Fibroblast of lung (primary cell): ENCODE data around the gene CHAD. TPM values are rescaled to one million over a fixed set of nuclear protein-coding genes. Genes with fewer than 3 reads are reported as not detected.

Experiments used
- DNase-seq, 2 donors: peaks; one replicate each; pipeline versions ENCODE4 v3.0.0 to v3.0.0-alpha.2; 2010; ENCODE audit warnings: low read depth in 2 of 2
- H2AFZ ChIP-seq: 2 replicates; pipeline ENCODE4 v1.5.1; 2012; ENCODE audit warnings: low read length, control low read depth, inconsistent platforms
- H3K27ac ChIP-seq: 2 replicates; pipeline ENCODE4 v1.5.1; 2011; ENCODE audit warnings: low read length, control low read depth; ENCODE audit not compliant: insufficient read depth
- H3K27me3 ChIP-seq: 2 replicates; pipeline ENCODE4 v1.5.1; 2011; ENCODE audit warnings: mild to moderate bottlenecking, low read length; ENCODE audit not compliant: control insufficient read depth, insufficient read depth
- H3K36me3 ChIP-seq: 2 replicates; pipeline ENCODE4 v1.5.1; 2011; ENCODE audit warnings: low read length; ENCODE audit not compliant: control insufficient read depth, insufficient read depth
- H3K4me1 ChIP-seq: 2 replicates; pipeline ENCODE4 v1.5.1; 2011; ENCODE audit warnings: low read length; ENCODE audit not compliant: control insufficient read depth, insufficient read depth; ENCODE audit errors: extremely low read depth
- H3K4me2 ChIP-seq: 2 replicates; pipeline ENCODE4 v1.5.1; 2011; ENCODE audit warnings: low read length, control low read depth; ENCODE audit not compliant: insufficient read depth; ENCODE audit errors: extremely low read depth
- H3K4me3 ChIP-seq, 4 experiments: fragments of 200-600 bp in 1 of 4; sonication (generic) in 1 of 4; replicated peaks in 1 of 4; 2 replicates each; pipeline ENCODE4 v1.5.1; 2011 to 2016; ENCODE audit warnings: low read length in 4 of 4, low read depth in 3 of 4, mild to moderate bottlenecking in 3 of 4, control low read depth in 2 of 4, inconsistent platforms in 1 of 4, mixed read lengths in 1 of 4; ENCODE audit not compliant: insufficient read depth in 1 of 4; ENCODE audit errors: control extremely low read depth in 1 of 4
- H3K79me2 ChIP-seq: 2 replicates; pipeline ENCODE4 v1.5.1; 2012; ENCODE audit warnings: mild to moderate bottlenecking, low read length, inconsistent platforms; ENCODE audit not compliant: control insufficient read depth, insufficient read depth
- H3K9ac ChIP-seq: 2 replicates; pipeline ENCODE4 v1.5.1; 2011; ENCODE audit warnings: mild to moderate bottlenecking, low read length, control low read depth; ENCODE audit not compliant: insufficient read depth
- H3K9me3 ChIP-seq: 2 replicates; pipeline ENCODE4 v1.5.1; 2012; ENCODE audit warnings: low read depth, low read length; ENCODE audit not compliant: control insufficient read depth, insufficient read depth
- H4K20me1 ChIP-seq: 2 replicates; pipeline ENCODE4 v1.5.1; 2011; ENCODE audit warnings: low read length; ENCODE audit not compliant: control insufficient read depth, insufficient read depth; ENCODE audit errors: extremely low read depth
- EZH2 ChIP-seq: IDR thresholded peaks from 2 replicates; pipeline ENCODE4 v1.5.1; 2012; ENCODE audit warnings: low read length, control low read depth, mild to moderate bottlenecking; ENCODE audit errors: missing control alignments
- polyA plus RNA-seq, 2 donors: library from polyadenylated mRNA; depleted of rRNA in 1 of 2; stranded (reverse) in 1 of 2; unstranded in 1 of 2; fragments of >200 nt; gene quantifications; 2 replicates each; pipeline ENCODE4 v1.2.1, GENCODE V29; 2011 to 2012; ENCODE audit warnings: missing spikeins in 1 of 2
- total RNA-seq: library from RNA; depleted of rRNA; stranded (reverse); fragments of >200 nt; gene quantifications from 2 replicates; pipeline ENCODE4 v1.2.1, GENCODE V29; 2014
- TF ChIP-seq, protein P1 (sequence below), 2 donors: IDR thresholded peaks in 1 of 2; conservative IDR thresholded peaks in 1 of 2; 1 replicate in 1 of 2; 2 replicates in 1 of 2; pipeline ENCODE4 v1.5.1; 2011 to 2012; ENCODE audit warnings: low read length in 2 of 2, control low read depth in 1 of 2, inconsistent platforms in 1 of 2, low read depth in 1 of 2, mild to moderate bottlenecking in 1 of 2

CHAD gene
- total and polyA plus RNA-seq, 2 donors (not counting 1 experiment from before 2014, with no cell fraction given), result not detected

DNA sequence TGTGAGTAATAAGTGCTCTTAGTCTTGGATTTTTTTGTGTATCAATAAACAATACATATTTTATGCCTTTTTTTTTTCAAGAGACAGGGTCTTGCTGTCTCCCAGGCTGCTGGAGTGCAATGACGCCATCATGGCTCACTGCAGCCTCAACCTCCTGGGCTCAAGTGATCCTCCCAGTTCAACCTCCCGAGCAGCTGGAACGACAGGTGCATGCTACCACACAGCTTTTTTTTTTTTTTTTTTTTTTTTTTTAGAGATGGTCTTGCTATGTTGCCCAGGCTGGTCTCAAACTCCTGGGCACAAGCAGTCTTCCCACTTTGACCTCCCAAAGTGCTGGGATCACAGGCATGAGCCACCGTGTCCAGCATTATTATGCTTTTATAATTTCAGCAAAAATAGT lies 29.7 kb downstream of the CHAD start:
- Histone ChIP-seq H2AFZ (no peak overlapping the region), H3K9ac (no peak overlapping the region), H3K27ac (no peak overlapping the region), H3K27me3 (no peaks in the 10 kb centered on the region), H3K4me3 (no peak overlapping the region), H3K4me1 (no peaks in the 10 kb centered on the region), H3K9me3 (no peaks in the 10 kb centered on the region), H3K36me3 (no peaks in the 10 kb centered on the region), H3K4me2 (no peak overlapping the region), H3K79me2 (no peaks in the 10 kb centered on the region), H4K20me1 (no peaks in the 10 kb centered on the region)
- DNase-seq, result no peak
- TF ChIP-seq, protein P1, sequence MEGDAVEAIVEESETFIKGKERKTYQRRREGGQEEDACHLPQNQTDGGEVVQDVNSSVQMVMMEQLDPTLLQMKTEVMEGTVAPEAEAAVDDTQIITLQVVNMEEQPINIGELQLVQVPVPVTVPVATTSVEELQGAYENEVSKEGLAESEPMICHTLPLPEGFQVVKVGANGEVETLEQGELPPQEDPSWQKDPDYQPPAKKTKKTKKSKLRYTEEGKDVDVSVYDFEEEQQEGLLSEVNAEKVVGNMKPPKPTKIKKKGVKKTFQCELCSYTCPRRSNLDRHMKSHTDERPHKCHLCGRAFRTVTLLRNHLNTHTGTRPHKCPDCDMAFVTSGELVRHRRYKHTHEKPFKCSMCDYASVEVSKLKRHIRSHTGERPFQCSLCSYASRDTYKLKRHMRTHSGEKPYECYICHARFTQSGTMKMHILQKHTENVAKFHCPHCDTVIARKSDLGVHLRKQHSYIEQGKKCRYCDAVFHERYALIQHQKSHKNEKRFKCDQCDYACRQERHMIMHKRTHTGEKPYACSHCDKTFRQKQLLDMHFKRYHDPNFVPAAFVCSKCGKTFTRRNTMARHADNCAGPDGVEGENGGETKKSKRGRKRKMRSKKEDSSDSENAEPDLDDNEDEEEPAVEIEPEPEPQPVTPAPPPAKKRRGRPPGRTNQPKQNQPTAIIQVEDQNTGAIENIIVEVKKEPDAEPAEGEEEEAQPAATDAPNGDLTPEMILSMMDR (conservative IDR thresholded peaks at IDR 0.05 in 1 of 2, IDR thresholded peaks at IDR 0.05 in 1 of 2; ENCODE audit: low read depth in 1 of 2, low read length in 2 of 2), result no peak
- no peak for TF ChIP-seq EZH2

DNA sequence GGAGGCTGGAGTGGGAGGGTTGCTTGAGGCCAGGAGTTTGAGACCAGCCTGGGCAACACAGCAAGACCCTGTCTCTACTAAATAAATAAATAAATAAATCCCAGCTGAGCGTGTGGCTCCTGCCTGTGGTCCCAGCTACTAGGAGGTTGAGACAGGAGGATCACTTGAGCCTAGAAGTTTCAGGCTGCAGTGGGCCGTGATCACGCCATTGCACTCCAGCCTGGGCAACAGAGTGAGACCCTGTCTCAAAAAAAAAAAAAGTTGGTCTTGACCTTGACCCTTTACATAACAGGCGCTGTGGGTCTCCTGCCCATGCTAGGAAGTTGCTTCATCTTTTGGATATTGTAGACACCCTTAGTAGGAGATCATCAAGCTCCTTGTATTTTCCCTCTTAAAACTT lies 31.3 kb downstream of the CHAD start:
- TF ChIP-seq, protein P1 (conservative IDR thresholded peaks at IDR 0.05 in 1 of 2, IDR thresholded peaks at IDR 0.05 in 1 of 2; ENCODE audit: low read depth in 1 of 2, low read length in 2 of 2), result no peak
- no peak for TF ChIP-seq EZH2
- Histone ChIP-seq H3K27ac (no peak overlapping the region), H3K4me1 (no peaks in the 10 kb centered on the region), H3K4me2 (no peak overlapping the region), H2AFZ (no peak overlapping the region), H3K27me3 (no peaks in the 10 kb centered on the region), H4K20me1 (no peaks in the 10 kb centered on the region), H3K9me3 (no peaks in the 10 kb centered on the region), H3K4me3 (no peak overlapping the region), H3K36me3 (no peaks in the 10 kb centered on the region), H3K79me2 (no peaks in the 10 kb centered on the region), H3K9ac (no peak overlapping the region)
- no peak for DNase-seq

DNA sequence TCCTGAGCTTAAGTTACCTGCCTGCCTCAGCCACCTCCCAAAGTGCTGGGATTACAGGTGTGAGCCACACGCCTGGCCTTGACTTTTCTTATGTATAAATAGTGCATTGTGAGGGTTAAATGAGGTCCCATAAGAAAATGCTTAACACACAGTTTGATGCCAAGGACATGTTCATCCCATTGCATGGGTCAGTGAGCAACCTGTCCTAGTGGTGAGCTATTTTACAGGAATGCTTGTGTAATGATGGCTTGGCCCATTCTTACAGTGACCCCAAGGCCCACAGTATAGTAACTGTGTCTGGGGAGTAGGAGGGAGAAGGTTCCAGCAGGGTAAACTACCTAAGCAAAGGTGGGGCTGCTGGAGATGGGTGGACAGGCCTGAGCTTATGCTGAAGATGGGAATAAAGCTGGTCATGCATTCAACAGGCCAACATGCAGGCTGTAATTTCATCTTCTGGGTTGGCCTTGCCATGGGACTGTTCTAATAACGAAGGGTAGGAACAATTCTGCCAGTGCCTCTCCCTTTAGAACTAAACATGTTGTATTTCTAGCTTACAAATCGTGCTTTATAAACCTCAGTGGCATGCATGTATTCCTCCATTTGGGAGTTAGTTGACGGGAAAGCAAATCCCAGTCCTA lies 36.4 kb downstream of the CHAD start:
- Histone ChIP-seq H3K27ac (no peak overlapping the region), H3K4me3 (no peak overlapping the region), H3K9ac (no peak overlapping the region), H3K27me3 (no peaks in the 10 kb centered on the region), H3K79me2 (no peaks in the 10 kb centered on the region), H3K4me1 (no peaks in the 10 kb centered on the region), H3K9me3 (no peaks in the 10 kb centered on the region), H2AFZ (no peak overlapping the region), H3K4me2 (no peak overlapping the region), H4K20me1 (no peaks in the 10 kb centered on the region), H3K36me3 (no peaks in the 10 kb centered on the region)
- TF ChIP-seq, protein P1 (conservative IDR thresholded peaks at IDR 0.05 in 1 of 2, IDR thresholded peaks at IDR 0.05 in 1 of 2; ENCODE audit: low read depth in 1 of 2, low read length in 2 of 2), result no peak
- TF ChIP-seq EZH2, result no peak
- DNase-seq, result no peak
